ENCODE data around the gene AIG1. TPM values are rescaled to one million over a fixed set of nuclear protein-coding genes. Genes with fewer than 3 reads are reported as not detected.

Gene AIG1
- total and polyA plus RNA-seq, 2 of the 13 experiments (the other 11 are each of a cell fraction or from before 2014, with no cell fraction given): 115 to 197 TPM

GRCh38 chr6:143223895-143224294 is 163.2 kb downstream of the AIG1 start (continued):
- TF ChIP-seq, protein P1, sequence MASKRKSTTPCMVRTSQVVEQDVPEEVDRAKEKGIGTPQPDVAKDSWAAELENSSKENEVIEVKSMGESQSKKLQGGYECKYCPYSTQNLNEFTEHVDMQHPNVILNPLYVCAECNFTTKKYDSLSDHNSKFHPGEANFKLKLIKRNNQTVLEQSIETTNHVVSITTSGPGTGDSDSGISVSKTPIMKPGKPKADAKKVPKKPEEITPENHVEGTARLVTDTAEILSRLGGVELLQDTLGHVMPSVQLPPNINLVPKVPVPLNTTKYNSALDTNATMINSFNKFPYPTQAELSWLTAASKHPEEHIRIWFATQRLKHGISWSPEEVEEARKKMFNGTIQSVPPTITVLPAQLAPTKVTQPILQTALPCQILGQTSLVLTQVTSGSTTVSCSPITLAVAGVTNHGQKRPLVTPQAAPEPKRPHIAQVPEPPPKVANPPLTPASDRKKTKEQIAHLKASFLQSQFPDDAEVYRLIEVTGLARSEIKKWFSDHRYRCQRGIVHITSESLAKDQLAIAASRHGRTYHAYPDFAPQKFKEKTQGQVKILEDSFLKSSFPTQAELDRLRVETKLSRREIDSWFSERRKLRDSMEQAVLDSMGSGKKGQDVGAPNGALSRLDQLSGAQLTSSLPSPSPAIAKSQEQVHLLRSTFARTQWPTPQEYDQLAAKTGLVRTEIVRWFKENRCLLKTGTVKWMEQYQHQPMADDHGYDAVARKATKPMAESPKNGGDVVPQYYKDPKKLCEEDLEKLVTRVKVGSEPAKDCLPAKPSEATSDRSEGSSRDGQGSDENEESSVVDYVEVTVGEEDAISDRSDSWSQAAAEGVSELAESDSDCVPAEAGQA (IDR thresholded peaks at IDR 0.05; ENCODE audit: low read depth): 0 out of 2 replicates have a peak, but pooled peaks have one; percentile 48
- TF ChIP-seq, protein P1 (CRISPR knock-in tag; IDR thresholded peaks at IDR 0.05; ENCODE audit: borderline replicate concordance): no peak
- TF ChIP-seq PATZ1 (CRISPR knock-in tag; IDR thresholded peaks at IDR 0.05) (no peak), GTF3A (CRISPR knock-in tag; conservative IDR thresholded peaks at IDR 0.05) (no peak), KDM1A (CRISPR knock-in tag; IDR thresholded peaks at IDR 0.05) (no peak), E2F1 (CRISPR knock-in tag; IDR thresholded peaks at IDR 0.05) (no peak), PHF21A (CRISPR knock-in tag; IDR thresholded peaks at IDR 0.05) (no peak), ZC3H4 (CRISPR knock-in tag; IDR thresholded peaks at IDR 0.05; ENCODE audit: borderline replicate concordance) (no peak), HNRNPH1 (optimal IDR thresholded peaks at IDR 0.05; ENCODE audit: low read depth, low read length) (no peak), RFXANK (CRISPR knock-in tag; IDR thresholded peaks at IDR 0.05) (no peak), NPAS2 (CRISPR knock-in tag; IDR thresholded peaks at IDR 0.05; ENCODE audit: borderline replicate concordance) (no peak)
- TF ChIP-seq, protein P2, sequence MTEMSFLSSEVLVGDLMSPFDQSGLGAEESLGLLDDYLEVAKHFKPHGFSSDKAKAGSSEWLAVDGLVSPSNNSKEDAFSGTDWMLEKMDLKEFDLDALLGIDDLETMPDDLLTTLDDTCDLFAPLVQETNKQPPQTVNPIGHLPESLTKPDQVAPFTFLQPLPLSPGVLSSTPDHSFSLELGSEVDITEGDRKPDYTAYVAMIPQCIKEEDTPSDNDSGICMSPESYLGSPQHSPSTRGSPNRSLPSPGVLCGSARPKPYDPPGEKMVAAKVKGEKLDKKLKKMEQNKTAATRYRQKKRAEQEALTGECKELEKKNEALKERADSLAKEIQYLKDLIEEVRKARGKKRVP (CRISPR knock-in tag; IDR thresholded peaks at IDR 0.05): peak in 1 of 2 experiments; percentile 82; a peak in 2 of 4 replicates
- TF ChIP-seq, protein P3, sequence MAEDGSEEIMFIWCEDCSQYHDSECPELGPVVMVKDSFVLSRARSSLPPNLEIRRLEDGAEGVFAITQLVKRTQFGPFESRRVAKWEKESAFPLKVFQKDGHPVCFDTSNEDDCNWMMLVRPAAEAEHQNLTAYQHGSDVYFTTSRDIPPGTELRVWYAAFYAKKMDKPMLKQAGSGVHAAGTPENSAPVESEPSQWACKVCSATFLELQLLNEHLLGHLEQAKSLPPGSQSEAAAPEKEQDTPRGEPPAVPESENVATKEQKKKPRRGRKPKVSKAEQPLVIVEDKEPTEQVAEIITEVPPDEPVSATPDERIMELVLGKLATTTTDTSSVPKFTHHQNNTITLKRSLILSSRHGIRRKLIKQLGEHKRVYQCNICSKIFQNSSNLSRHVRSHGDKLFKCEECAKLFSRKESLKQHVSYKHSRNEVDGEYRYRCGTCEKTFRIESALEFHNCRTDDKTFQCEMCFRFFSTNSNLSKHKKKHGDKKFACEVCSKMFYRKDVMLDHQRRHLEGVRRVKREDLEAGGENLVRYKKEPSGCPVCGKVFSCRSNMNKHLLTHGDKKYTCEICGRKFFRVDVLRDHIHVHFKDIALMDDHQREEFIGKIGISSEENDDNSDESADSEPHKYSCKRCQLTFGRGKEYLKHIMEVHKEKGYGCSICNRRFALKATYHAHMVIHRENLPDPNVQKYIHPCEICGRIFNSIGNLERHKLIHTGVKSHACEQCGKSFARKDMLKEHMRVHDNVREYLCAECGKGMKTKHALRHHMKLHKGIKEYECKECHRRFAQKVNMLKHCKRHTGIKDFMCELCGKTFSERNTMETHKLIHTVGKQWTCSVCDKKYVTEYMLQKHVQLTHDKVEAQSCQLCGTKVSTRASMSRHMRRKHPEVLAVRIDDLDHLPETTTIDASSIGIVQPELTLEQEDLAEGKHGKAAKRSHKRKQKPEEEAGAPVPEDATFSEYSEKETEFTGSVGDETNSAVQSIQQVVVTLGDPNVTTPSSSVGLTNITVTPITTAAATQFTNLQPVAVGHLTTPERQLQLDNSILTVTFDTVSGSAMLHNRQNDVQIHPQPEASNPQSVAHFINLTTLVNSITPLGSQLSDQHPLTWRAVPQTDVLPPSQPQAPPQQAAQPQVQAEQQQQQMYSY (CRISPR knock-in tag; IDR thresholded peaks at IDR 0.05): no peak
- TF ChIP-seq, protein P4, sequence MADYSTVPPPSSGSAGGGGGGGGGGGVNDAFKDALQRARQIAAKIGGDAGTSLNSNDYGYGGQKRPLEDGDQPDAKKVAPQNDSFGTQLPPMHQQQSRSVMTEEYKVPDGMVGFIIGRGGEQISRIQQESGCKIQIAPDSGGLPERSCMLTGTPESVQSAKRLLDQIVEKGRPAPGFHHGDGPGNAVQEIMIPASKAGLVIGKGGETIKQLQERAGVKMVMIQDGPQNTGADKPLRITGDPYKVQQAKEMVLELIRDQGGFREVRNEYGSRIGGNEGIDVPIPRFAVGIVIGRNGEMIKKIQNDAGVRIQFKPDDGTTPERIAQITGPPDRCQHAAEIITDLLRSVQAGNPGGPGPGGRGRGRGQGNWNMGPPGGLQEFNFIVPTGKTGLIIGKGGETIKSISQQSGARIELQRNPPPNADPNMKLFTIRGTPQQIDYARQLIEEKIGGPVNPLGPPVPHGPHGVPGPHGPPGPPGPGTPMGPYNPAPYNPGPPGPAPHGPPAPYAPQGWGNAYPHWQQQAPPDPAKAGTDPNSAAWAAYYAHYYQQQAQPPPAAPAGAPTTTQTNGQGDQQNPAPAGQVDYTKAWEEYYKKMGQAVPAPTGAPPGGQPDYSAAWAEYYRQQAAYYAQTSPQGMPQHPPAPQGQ (CRISPR knock-in tag; IDR thresholded peaks at IDR 0.05; ENCODE audit: borderline replicate concordance): no peak

Measured in HepG2 (cell line).